HepG2 (cell line): ENCODE data around the gene SIRT5. TPM values are rescaled to one million over a fixed set of nuclear protein-coding genes. Genes with fewer than 3 reads are reported as not detected.

Source experiments
- AKNA ChIP-seq: sonication (generic); formaldehyde crosslinking; IDR thresholded peaks from 2 replicates; pipeline ENCODE4 v1.4.0; 2020; ENCODE audit warnings: missing genetic modification reagents, borderline replicate concordance
- DMTF1 ChIP-seq: sonication (generic); formaldehyde crosslinking; IDR thresholded peaks from 2 replicates; pipeline ENCODE4 v1.4.0; 2020; ENCODE audit warnings: mild to moderate bottlenecking, missing genetic modification reagents
- FLYWCH1 ChIP-seq: sonication (generic); formaldehyde crosslinking; IDR thresholded peaks from 2 replicates; pipeline ENCODE4 v1.8.1; 2023; ENCODE audit warnings: mild to moderate bottlenecking, missing genetic modification reagents
- GATAD1 ChIP-seq: IDR thresholded peaks from 2 replicates; pipeline ENCODE4 v1.6.1; 2016; ENCODE audit warnings: missing genetic modification reagents, missing compliant biosample characterization
- NR3C1 ChIP-seq: sonication (generic); formaldehyde crosslinking; IDR thresholded peaks from 2 replicates; pipeline ENCODE4 v1.4.0; 2020; ENCODE audit warnings: missing genetic modification reagents
- RBAK ChIP-seq: sonication (generic); formaldehyde crosslinking; IDR thresholded peaks from 2 replicates; pipeline ENCODE4 v1.5.1; 2020; ENCODE audit warnings: mild to moderate bottlenecking, missing genetic modification reagents
- SRSF9 ChIP-seq: fragments of 200-400 bp; formaldehyde crosslinking; IDR thresholded peaks from 2 replicates; pipeline ENCODE4 v1.6.1; 2018; ENCODE audit warnings: borderline replicate concordance, mild to moderate bottlenecking, low read depth, low read length; ENCODE audit not compliant: insufficient read depth, poor library complexity, severe bottlenecking
- STAG1 ChIP-seq: sonication (generic); formaldehyde crosslinking; IDR thresholded peaks from 2 replicates; pipeline ENCODE4 v1.4.0; 2020; ENCODE audit warnings: missing genetic modification reagents
- TEAD2 ChIP-seq: sonication (generic); formaldehyde crosslinking; IDR thresholded peaks from 2 replicates; pipeline ENCODE4 v1.9.0; 2021; ENCODE audit warnings: missing genetic modification reagents
- TFAP4 ChIP-seq: sonication (generic); IDR thresholded peaks from 2 replicates; pipeline ENCODE4 v1.6.1; 2016; ENCODE audit warnings: low read depth, borderline replicate concordance
- ZGPAT ChIP-seq: IDR thresholded peaks from 2 replicates; pipeline ENCODE4 v1.6.1; 2016; ENCODE audit warnings: mild to moderate bottlenecking
- ZNF337 ChIP-seq: sonication (generic); formaldehyde crosslinking; IDR thresholded peaks from 2 replicates; pipeline ENCODE4 v1.5.1; 2020; ENCODE audit warnings: missing genetic modification reagents, low read depth, mild to moderate bottlenecking, borderline replicate concordance
- ZNF432 ChIP-seq: sonication (generic); formaldehyde crosslinking; IDR thresholded peaks from 2 replicates; pipeline ENCODE4 v1.5.0; 2020; ENCODE audit warnings: missing genetic modification reagents, mild to moderate bottlenecking, borderline replicate concordance
- ZNF496 ChIP-seq: sonication (generic); formaldehyde crosslinking; IDR thresholded peaks from 2 replicates; pipeline ENCODE4 v1.8.1; 2023; ENCODE audit warnings: mild to moderate bottlenecking, moderate library complexity, missing genetic modification reagents; ENCODE audit not compliant: insufficient replicate concordance
- polyA plus RNA-seq, 8 experiments: library from polyadenylated mRNA; depleted of rRNA in 3 of 8; stranded (reverse) in 7 of 8; unstranded in 1 of 8; fragments of >200 nt; fragmentation: Illumina TruSeq in 4 of 8; extraction: Trizol in 4 of 8; gene quantifications; 2 replicates each; pipeline versions ENCODE4 v1.2.1 to v1.2.3, GENCODE V29; 2011 to 2016; ENCODE audit warnings: low read depth in 4 of 8, missing spikeins in 1 of 8, mixed read lengths in 1 of 8; ENCODE audit not compliant: insufficient read depth in 1 of 8
- total RNA-seq, 5 experiments: library from RNA; depleted of rRNA; stranded (reverse); fragments of >200 nt; fragmentation: Illumina TruSeq; extraction: Trizol; gene quantifications; 2 replicates each; pipeline ENCODE4 v1.2.3, GENCODE V29; 2016; ENCODE audit warnings: low read depth in 1 of 5
- TF ChIP-seq, protein P1 (sequence below): sonication (generic); formaldehyde crosslinking; IDR thresholded peaks from 2 replicates; pipeline ENCODE4 v1.4.0; 2020; ENCODE audit warnings: mild to moderate bottlenecking, missing genetic modification reagents

The SIRT5 gene
- total and polyA plus RNA-seq, 2 of the 13 experiments (the other 11 are each of a cell fraction or from before 2014, with no cell fraction given) = 14.1 to 16.6 TPM

DNA sequence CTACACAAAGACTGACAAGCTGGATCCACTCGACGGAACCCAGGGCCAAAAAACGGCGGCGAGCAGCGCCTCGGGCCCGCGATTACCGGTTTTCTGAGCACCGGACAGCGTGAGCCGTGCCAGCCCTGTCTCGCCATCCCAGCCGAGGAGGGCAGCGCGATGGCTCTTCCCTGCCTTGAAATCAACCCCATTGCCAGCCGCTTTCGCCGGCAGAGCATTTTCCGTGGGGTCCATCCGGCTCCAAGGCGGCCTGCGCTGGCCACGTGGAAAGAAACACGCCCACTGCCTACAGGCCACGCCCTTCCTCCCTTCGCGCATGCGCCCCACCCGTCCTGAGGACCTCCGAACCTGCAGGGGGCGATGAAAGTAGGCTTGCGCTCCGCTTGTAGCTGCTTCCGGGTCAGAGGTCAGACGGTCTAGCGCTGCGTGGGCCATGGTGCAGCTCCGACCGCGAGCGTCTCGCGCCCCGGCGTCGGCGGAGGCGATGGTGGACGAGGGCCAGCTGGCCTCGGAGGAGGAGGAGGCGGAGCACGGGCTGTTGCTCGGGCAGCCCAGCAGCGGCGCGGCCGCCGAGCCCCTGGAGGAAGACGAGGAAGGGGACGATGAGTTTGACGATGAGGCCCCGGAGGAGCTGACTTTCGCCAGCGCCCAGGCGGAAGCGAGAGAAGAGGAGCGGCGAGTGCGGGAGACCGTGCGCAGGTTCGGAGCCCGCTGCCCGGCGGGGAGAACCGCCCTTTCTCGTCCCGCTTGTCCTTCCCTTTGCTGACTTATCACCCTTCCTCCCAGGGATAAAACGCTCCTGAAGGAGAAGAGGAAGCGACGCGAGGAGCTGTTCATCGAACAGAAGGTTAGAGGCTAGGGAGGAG, 40.8 kb downstream of the SIRT5 start, which contains the start of gene NOL7 (continued):
- peak; percentile 72; the same call in 1 of the 2 replicates for TF ChIP-seq TFAP4
- peak; percentile 100 for TF ChIP-seq ZGPAT (CRISPR knock-in tag)
- TF ChIP-seq, protein P1, sequence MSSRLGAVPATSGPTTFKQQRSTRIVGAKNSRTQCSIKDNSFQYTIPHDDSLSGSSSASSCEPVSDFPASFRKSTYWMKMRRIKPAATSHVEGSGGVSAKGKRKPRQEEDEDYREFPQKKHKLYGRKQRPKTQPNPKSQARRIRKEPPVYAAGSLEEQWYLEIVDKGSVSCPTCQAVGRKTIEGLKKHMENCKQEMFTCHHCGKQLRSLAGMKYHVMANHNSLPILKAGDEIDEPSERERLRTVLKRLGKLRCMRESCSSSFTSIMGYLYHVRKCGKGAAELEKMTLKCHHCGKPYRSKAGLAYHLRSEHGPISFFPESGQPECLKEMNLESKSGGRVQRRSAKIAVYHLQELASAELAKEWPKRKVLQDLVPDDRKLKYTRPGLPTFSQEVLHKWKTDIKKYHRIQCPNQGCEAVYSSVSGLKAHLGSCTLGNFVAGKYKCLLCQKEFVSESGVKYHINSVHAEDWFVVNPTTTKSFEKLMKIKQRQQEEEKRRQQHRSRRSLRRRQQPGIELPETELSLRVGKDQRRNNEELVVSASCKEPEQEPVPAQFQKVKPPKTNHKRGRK (CRISPR knock-in tag) = peak; percentile 64; the same call in 1 of the 2 replicates
- no peak for TF ChIP-seq SRSF9
- TF ChIP-seq ZNF337 (CRISPR knock-in tag) = peak; percentile 69; the same call in 1 of the 2 replicates
- no peak for TF ChIP-seq RBAK (CRISPR knock-in tag)
- TF ChIP-seq NR3C1 (CRISPR knock-in tag) = peak; percentile 61
- no peak; the same call in 1 of the 2 replicates for TF ChIP-seq AKNA (CRISPR knock-in tag)
- TF ChIP-seq STAG1 (CRISPR knock-in tag) = peak; percentile 42
- peak; percentile 99 for TF ChIP-seq GATAD1 (CRISPR knock-in tag)
- TF ChIP-seq TEAD2 = peak; percentile 50
- TF ChIP-seq ZNF432 (CRISPR knock-in tag) = no peak
- TF ChIP-seq DMTF1 = peak; percentile 34; the same call in 1 of the 2 replicates
- TF ChIP-seq ZNF496 (CRISPR knock-in tag) = no peak
- TF ChIP-seq FLYWCH1 (CRISPR knock-in tag) = 0 out of 2 replicates have a peak, but pooled peaks have one; percentile 44
